GM23248 (cell line): Measurements from ENCODE around the gene RAD51B.

Experiments
- EZH2 ChIP-seq: fragments of 200-600 bp; sonication (generic); IDR thresholded peaks from 2 replicates; pipeline ENCODE4 v1.6.1; 2018; ENCODE audit warnings: antibody characterized with exemption, mild to moderate bottlenecking; ENCODE audit not compliant: insufficient read depth, poor library complexity, severe bottlenecking
- EZH2phosphoT487 ChIP-seq: fragments of 200-600 bp; sonication (generic); IDR thresholded peaks from 2 replicates; pipeline ENCODE4 v1.6.1; 2018; ENCODE audit warnings: antibody characterized with exemption, moderate library complexity, mild to moderate bottlenecking, low read depth; ENCODE audit not compliant: insufficient read depth

DNA sequence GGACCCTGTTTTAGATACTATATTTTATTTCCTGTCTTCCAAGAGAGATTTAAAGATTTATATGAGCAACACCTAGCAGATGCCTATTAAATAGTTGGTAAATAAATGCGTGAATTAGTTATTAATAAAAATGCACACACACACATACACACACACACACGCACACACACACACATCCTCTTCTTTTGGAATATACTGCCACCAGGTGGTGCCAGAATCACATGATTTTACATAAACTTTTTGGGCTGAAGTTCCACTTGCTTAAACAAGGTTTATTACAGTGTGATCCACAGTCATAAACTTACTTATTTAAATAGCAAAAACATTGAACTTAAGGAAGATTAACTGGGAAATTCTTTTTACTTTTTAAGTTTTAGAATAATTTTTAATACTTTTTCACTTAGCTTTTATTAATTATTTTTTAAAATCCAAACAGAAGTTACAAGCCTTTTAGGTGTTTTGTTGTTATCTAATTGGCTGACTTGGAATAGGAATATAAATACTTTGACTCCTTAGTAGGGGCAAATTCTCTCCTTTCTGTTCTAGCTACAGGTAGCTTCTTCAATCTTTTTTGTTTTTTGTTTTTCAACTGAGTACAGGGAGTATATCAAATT, 17.5 kb downstream of the RAD51B start:
- no peak for TF ChIP-seq EZH2phosphoT487
- no peak for TF ChIP-seq EZH2
